Vagina (tissue), 2 donors: Measurements from ENCODE around the gene SF3B6.

ENCODE experiments used
- CTCF ChIP-seq, 3 experiments: fragments of 450-650 bp in 2 of 3; fragments of 200-600 bp in 1 of 3; sonication (generic) in 1 of 3; IDR thresholded peaks; one replicate each; pipeline ENCODE4 v1.5.1; 2017 to 2019; ENCODE audit warnings: antibody characterized with exemption in 3 of 3, mild to moderate bottlenecking in 2 of 3, moderate library complexity in 2 of 3
- POLR2AphosphoS5 ChIP-seq, 2 donors: sonication (generic); formaldehyde crosslinking; IDR thresholded peaks; one replicate each; pipeline ENCODE4 v1.9.0; 2017; ENCODE audit warnings: antibody characterized with exemption in 2 of 2, mild to moderate bottlenecking in 2 of 2, low read depth in 1 of 2; ENCODE audit not compliant: insufficient read depth in 1 of 2

GRCh38 chr2:24058564-24059271, 17.4 kb downstream of the SF3B6 start:
- TF ChIP-seq CTCF (IDR thresholded peaks at IDR 0.05), result no peak
- no peak for TF ChIP-seq POLR2AphosphoS5 (IDR thresholded peaks at IDR 0.05; ENCODE audit: insufficient read depth in 1 of 2, low read depth in 1 of 2)
